HG03095 (cell line): Measurements from ENCODE around the gene CPNE4.

Source experiments
- ATAC-seq: cut with Tn5 transposase; IDR thresholded peaks from one replicate; pipeline ENCODE4 v1.9.1; 2021; ENCODE audit warnings: moderate library complexity; ENCODE audit not compliant: unreplicated experiment

The CPNE4 gene

GRCh38 chr3:131883711-131884407, 151.0 kb downstream of the CPNE4 start:
- no peak for ATAC-seq

- ATAC-seq, result no peak
Observed at GRCh38 chr3:131883086-131883485, 151.7 kb downstream of the CPNE4 start.

- no peak for ATAC-seq
Observed at GRCh38 chr3:131881777-131882176, 153.0 kb downstream of the CPNE4 start.

- no peak for ATAC-seq
Observed at GRCh38 chr3:131880948-131881347, 153.9 kb downstream of the CPNE4 start.

- ATAC-seq, result no peak
Observed at GRCh38 chr3:131868203-131868602, 166.6 kb downstream of the CPNE4 start.

GRCh38 chr3:131856171-131856570, 178.6 kb downstream of the CPNE4 start:
- ATAC-seq, result no peak

- ATAC-seq, result no peak
Observed at GRCh38 chr3:131850223-131850622, 184.6 kb downstream of the CPNE4 start.

- no peak for ATAC-seq
Observed at GRCh38 chr3:131849616-131850015, 185.2 kb downstream of the CPNE4 start.

- no peak for ATAC-seq
Observed at GRCh38 chr3:131847966-131848510, 186.8 kb downstream of the CPNE4 start.

- no peak for ATAC-seq
Observed at GRCh38 chr3:131846296-131846924, 188.4 kb downstream of the CPNE4 start.

GRCh38 chr3:131843174-131843573, 191.6 kb downstream of the CPNE4 start:
- ATAC-seq, result no peak

- ATAC-seq, result no peak
Observed at GRCh38 chr3:131840156-131840797, 194.5 kb downstream of the CPNE4 start.

GRCh38 chr3:131835906-131836305, 198.9 kb downstream of the CPNE4 start:
- no peak for ATAC-seq

GRCh38 chr3:131831608-131832007, 203.2 kb downstream of the CPNE4 start:
- no peak for ATAC-seq

- ATAC-seq, result no peak
Observed at GRCh38 chr3:131821191-131821762, 213.5 kb downstream of the CPNE4 start.

GRCh38 chr3:131819381-131820055, 215.3 kb downstream of the CPNE4 start:
- no peak for ATAC-seq

GRCh38 chr3:131812433-131812832, 222.4 kb downstream of the CPNE4 start:
- no peak for ATAC-seq

- ATAC-seq, result no peak
Observed at GRCh38 chr3:131811481-131811880, 223.3 kb downstream of the CPNE4 start.

GRCh38 chr3:131807822-131808221, 227.0 kb downstream of the CPNE4 start:
- ATAC-seq, result no peak

GRCh38 chr3:131806736-131807135, 228.1 kb downstream of the CPNE4 start:
- ATAC-seq, result no peak

- ATAC-seq, result no peak
Observed at GRCh38 chr3:131804565-131805133, 230.2 kb downstream of the CPNE4 start.
